ENCODE measurements around the gene SLC36A4.

DNA sequence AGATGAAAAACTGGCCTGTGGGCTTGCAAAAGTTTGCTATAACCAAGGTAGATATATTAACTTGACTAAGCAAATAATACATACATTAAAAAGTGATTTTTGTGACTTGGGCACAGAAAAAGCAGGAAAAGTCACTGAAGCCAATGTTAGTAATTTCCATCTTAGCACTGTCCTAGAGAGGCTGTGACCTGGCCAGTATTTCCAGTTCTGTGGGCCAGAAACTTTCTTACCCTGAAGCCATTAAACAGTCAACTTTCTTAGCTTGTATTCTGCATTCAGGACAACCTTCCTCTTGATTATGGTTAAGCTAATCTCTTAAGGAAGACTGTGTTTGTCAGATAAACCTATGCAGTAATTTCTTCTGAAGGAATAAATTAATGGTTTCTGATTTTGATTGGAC lies 22.3 kb upstream of the SLC36A4 start:
- TF ChIP-seq CTCF (IDR thresholded peaks at IDR 0.05), result no peak
- no peak for TF ChIP-seq POLR2A (IDR thresholded peaks at IDR 0.05)

Measured in heart left ventricle (tissue), 13 donors.